GM18505 (cell line): ENCODE results near the gene INTS11.

Source experiments
- ATAC-seq: cut with Tn5 transposase; IDR thresholded peaks from one replicate; pipeline ENCODE4 v1.9.1; 2021; ENCODE audit not compliant: unreplicated experiment
- POLR2A ChIP-seq: IDR thresholded peaks from 4 replicates; pipeline ENCODE4 v1.6.1; 2011; ENCODE audit warnings: borderline replicate concordance; ENCODE audit not compliant: insufficient read depth, insufficient read length; ENCODE audit errors: extremely low read depth

Gene INTS11

GRCh38 chr1:1294250-1294890 is 30.1 kb downstream of the INTS11 start:
- no peak for ATAC-seq
- TF ChIP-seq POLR2A: no peak

DNA sequence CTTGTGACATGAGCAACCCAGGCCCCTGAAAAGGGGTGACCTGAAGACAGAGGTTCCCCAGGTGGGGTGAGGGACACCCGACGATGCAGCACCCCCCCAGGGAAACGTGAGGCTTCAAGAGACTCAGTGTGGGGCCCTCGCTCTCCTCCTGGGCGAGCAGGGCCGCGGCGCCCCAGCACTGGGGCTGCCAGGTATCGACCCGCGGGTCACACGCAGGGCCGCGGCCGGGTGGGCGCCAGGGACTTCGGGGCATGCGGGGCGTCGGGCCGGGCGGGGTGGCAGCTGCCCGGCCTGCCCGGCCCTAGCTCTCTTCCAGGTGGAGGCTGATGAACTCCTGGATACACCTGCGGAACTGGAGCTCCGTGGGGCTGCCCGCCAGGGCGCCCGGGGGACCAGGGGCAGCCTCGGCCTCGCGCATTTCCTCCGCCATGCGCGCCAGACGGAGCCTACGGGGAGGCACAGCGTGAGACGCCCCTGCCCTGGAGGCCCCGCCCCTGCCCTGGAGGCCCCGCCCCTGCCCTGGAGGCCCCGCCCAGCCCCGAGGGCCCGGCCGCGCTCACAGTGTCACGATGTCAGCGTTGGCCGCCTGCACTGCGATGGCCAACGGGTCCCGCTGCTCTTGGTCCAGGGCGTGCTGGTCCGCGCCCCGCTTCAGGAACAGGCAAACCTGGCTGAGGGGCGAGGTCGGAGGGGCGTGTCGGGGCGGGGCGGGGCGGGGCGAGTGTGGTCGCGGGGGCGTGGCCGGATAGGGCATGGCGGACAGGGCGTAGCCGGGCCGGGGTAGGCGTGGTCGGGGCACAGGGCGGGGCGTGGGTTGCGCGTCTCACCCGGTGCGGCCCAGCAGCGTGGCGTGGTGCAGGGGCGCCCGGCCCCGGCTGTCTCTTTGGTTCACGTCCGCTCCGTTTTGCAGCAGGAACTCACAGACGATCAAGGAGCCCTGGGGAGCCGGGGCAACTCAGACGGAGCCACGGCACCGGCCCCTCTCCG is 30.9 kb downstream of the INTS11 start:
- no peak for ATAC-seq
- TF ChIP-seq POLR2A: no peak

GRCh38 chr1:1292851-1293250 is 31.6 kb downstream of the INTS11 start:
- TF ChIP-seq POLR2A: no peak

GRCh38 chr1:1292442-1292779 is 32.0 kb downstream of the INTS11 start:
- TF ChIP-seq POLR2A: no peak
- ATAC-seq: no peak

More at GRCh38 chr1:1292851-1293250, 31.6 kb downstream of the INTS11 start:
- ATAC-seq: no peak

DNA sequence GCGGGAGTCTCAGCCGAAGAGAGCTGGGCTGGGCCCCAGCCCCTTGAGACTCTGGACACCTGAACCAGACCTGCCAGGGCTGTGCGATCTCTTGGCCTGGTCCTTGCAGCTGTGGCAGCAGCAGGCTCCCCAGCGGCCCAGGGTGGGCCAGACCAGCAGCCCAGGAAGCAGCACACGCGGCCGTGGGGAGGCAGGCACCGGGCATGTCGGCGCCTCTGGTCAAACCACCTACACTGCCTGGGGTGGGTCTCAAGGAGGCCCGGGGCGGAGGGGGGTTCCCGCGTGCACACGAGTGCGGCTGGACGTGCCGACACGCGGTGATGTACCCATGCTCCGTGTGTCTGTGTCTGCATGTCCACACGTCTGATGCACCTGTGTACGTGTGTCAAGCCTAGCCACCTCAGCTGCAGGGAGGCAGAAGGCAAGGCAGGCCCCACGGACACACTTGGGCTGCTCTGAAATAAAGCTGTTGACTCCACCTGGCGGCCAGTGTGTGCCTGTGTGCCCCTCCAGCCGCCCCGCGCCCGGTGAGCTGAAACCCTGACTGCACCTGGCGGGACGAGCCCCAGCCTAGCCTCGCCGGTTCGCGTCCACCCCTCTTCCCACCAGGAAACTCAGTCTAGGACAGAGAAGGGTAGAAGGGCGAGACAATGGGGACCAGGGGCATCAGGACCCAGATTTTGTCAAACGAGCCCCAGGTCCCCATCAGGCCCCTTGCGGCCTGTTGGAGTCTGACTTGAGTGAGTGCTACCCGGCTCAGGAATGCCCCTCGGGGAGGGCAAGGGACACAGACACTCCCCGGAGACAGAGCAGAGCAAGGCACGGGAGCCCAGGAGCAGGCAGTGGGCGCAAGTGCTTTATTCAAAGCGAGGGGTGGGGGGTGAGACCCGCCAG is 32.7 kb downstream of the INTS11 start:
- ATAC-seq: peak; percentile 46
- TF ChIP-seq POLR2A: no peak

DNA sequence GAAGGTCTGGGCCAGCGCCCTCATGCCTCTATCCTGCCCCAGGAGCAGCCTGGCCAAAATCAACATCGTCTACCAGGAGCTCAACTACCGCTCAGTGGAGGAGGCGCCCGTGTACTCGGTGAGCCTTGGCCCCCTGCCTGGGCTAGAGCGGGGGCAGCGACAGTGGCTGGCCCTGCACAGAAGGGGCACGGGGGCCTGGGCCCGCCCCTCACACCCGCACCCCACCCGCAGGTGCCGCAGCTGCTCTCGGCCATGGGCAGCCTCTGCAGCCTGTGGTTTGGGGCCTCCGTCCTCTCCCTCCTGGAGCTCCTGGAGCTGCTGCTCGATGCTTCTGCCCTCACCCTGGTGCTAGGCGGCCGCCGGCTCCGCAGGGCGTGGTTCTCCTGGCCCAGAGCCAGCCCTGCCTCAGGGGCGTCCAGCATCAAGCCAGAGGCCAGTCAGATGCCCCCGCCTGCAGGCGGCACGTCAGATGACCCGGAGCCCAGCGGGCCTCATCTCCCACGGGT is 33.4 kb downstream of the INTS11 start:
- ATAC-seq: no peak
- no peak for TF ChIP-seq POLR2A

DNA sequence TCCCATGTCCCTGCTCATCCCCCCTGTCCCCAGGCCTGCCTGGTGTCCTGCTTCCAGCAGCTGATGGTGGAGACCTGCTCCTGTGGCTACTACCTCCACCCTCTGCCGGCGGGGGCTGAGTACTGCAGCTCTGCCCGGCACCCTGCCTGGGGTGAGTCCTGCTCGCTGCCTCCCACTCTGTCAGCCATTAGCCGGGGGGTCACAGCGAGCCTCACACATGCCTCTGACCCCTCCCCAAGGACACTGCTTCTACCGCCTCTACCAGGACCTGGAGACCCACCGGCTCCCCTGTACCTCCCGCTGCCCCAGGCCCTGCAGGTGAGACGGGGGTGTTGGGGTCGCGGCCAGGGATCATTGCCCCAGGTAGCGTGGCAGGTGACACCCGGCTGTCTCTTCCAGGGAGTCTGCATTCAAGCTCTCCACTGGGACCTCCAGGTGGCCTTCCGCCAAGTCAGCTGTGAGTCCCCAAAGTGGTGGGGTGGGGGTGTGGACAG is 34.2 kb downstream of the INTS11 start:
- TF ChIP-seq POLR2A: no peak
- ATAC-seq: no peak

- TF ChIP-seq POLR2A: no peak
- no peak for ATAC-seq
Measured at GRCh38 chr1:1287288-1288110, 37.0 kb downstream of the INTS11 start.

GRCh38 chr1:1286313-1287261 is 37.9 kb downstream of the INTS11 start:
- no peak for TF ChIP-seq POLR2A
- ATAC-seq: no peak

DNA sequence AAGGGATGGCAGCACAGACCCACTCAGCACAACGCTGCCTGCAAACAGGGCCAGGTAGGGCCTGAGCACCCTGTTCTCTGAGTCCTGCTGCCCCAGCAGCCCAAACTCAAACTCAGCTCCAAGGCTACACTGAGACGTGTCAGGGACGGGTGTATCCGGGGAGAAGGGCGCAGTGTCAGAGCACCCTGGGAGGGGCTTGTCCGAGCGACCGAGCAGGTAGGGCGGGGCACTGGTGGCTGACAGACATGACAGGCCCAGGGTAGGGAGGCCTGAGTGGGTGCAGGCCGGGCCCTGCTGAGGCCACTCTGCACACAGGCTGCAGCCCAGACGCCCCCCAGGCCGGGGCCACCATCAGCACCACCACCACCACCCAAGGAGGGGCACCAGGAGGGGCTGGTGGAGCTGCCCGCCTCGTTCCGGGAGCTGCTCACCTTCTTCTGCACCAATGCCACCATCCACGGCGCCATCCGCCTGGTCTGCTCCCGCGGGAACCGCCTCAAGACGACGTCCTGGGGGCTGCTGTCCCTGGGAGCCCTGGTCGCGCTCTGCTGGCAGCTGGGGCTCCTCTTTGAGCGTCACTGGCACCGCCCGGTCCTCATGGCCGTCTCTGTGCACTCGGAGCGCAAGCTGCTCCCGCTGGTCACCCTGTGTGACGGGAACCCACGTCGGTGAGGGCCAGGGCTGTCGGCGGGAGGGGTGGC is 38.7 kb downstream of the INTS11 start:
- no peak for TF ChIP-seq POLR2A
- no peak for ATAC-seq
